ENCODE results near the gene PDZD2.

The PDZD2 gene

DNA sequence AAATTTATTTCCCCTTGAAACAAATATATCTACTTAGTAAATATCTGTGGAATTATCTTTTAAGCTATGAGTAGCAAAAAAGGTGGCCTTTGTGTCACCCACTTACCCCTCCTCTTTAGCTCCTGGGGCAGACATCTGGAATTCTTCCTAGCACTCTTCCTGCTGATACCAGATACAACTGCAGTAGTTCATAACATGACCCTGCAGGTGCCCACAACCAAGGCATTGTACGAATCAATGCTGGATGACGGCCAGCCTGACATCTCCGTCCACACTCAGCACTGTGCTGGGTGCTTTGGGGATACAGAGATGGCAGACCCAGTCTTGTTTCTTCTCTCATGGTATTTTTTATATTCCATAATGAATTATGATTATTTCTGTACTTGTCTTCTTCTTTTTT is 382.8 kb downstream of the PDZD2 start:
- TF ChIP-seq, protein P1, sequence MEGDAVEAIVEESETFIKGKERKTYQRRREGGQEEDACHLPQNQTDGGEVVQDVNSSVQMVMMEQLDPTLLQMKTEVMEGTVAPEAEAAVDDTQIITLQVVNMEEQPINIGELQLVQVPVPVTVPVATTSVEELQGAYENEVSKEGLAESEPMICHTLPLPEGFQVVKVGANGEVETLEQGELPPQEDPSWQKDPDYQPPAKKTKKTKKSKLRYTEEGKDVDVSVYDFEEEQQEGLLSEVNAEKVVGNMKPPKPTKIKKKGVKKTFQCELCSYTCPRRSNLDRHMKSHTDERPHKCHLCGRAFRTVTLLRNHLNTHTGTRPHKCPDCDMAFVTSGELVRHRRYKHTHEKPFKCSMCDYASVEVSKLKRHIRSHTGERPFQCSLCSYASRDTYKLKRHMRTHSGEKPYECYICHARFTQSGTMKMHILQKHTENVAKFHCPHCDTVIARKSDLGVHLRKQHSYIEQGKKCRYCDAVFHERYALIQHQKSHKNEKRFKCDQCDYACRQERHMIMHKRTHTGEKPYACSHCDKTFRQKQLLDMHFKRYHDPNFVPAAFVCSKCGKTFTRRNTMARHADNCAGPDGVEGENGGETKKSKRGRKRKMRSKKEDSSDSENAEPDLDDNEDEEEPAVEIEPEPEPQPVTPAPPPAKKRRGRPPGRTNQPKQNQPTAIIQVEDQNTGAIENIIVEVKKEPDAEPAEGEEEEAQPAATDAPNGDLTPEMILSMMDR (IDR thresholded peaks at IDR 0.05) = no peak
- Histone ChIP-seq H3K79me2 (no peaks in the 10 kb centered on the region), H3K4me2 (ENCODE audit: low read length) (no peak overlapping the region), H3K4me3 (ENCODE audit: low read depth, low read length) (no peak overlapping the region), H3K4me1 (no peaks in the 10 kb centered on the region), H2AFZ (no peak overlapping the region), H3K9me3 (ENCODE audit: control insufficient read depth, low read length) (no peaks in the 10 kb centered on the region), H3K9ac (no peak overlapping the region), H3K36me3 (ENCODE audit: control insufficient read depth, insufficient read depth, low read length) (no peaks in the 10 kb centered on the region), H3K27ac (no peak overlapping the region), H3K27me3 (ENCODE audit: control insufficient read depth, insufficient read depth, low read length) (no peaks in the 10 kb centered on the region)

DNA sequence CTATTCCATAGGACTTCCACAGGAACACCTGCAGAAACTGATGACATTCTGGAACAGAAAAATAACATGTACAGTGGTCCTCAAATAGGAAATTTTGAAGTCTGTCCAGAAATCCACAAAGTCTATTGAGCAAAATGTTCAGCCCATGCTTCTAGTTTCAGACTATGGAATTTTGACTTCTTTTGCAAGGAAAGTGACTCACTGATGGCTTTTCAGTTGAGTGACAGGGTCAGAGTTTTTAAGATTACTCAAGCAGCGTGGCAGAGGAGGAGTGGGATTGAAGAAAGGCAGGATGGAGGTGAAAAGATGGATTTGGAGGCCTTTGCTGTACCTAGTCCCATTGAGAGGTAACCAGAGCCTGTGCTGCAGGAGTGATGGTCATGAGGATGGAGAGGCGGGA is 383.7 kb downstream of the PDZD2 start:
- Histone ChIP-seq H2AFZ (no peak overlapping the region), H3K79me2 (no peaks in the 10 kb centered on the region), H3K27ac (no peak overlapping the region), H3K4me2 (ENCODE audit: low read length) (no peak overlapping the region), H3K9me3 (ENCODE audit: control insufficient read depth, low read length) (no peaks in the 10 kb centered on the region), H3K4me3 (ENCODE audit: low read depth, low read length) (no peak overlapping the region), H3K36me3 (ENCODE audit: control insufficient read depth, insufficient read depth, low read length) (no peaks in the 10 kb centered on the region), H3K27me3 (ENCODE audit: control insufficient read depth, insufficient read depth, low read length) (no peaks in the 10 kb centered on the region), H3K9ac (no peak overlapping the region), H3K4me1 (no peaks in the 10 kb centered on the region)
- TF ChIP-seq, protein P1 (IDR thresholded peaks at IDR 0.05) = no peak

DNA sequence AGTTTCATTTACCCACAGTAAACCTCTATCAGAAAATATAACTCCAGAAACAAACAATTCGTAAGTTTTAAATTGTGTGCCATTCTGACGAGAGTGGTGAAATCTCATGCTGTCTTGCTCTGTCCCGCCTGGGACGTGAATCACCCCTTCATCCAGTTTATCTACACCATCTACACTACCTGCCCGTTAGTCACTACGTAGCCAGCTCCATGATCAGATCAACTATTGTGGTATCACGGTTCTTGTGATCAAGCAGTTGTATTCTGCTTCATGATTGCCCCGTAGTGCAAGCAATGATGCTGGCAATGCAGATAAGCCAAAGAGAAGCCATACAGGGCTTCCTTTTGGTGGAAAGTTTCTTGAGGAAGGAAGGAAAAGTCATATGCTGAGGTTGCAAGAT is 384.9 kb downstream of the PDZD2 start:
- no peak overlapping the region for H3K4me3 ChIP-seq (ENCODE audit: low read depth, low read length)
- no peaks in the 10 kb centered on the region for H3K36me3 ChIP-seq (ENCODE audit: control insufficient read depth, insufficient read depth, low read length)
- H3K4me1 ChIP-seq = no peaks in the 10 kb centered on the region
- H3K27me3 ChIP-seq (ENCODE audit: control insufficient read depth, insufficient read depth, low read length) = no peaks in the 10 kb centered on the region
- H3K9me3 ChIP-seq (ENCODE audit: control insufficient read depth, low read length) = no peaks in the 10 kb centered on the region
- H3K9ac ChIP-seq = no peak overlapping the region
- no peak overlapping the region for H3K27ac ChIP-seq
- no peak overlapping the region for H2AFZ ChIP-seq
- TF ChIP-seq, protein P1 (IDR thresholded peaks at IDR 0.05) = no peak
- no peaks in the 10 kb centered on the region for H3K79me2 ChIP-seq
- H3K4me2 ChIP-seq (ENCODE audit: low read length) = no peak overlapping the region

DNA sequence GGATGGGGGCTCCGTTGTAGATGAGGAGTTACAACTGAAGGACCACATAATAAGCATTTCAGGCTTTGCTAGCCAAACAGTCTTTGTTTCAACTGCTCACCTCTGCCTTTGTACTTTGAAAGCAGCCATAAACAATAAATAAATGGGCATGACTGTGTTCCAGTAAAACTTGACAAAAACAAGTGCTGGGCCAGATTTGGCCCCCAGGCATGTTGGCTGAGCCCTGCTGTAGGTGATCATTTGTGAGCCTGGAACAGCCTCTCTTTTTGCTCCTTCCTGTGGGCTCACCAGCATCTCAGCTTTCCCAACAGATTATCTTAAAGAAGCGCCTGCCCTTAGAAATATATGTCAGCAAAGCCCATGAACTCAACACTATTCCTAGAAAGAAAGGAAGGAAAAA is 385.8 kb downstream of the PDZD2 start:
- Histone ChIP-seq H3K9ac (no peak overlapping the region), H3K4me3 (ENCODE audit: low read depth, low read length) (no peak overlapping the region), H3K79me2 (no peaks in the 10 kb centered on the region), H3K4me1 (no peaks in the 10 kb centered on the region), H3K27ac (no peak overlapping the region), H3K36me3 (ENCODE audit: control insufficient read depth, insufficient read depth, low read length) (no peaks in the 10 kb centered on the region), H3K27me3 (ENCODE audit: control insufficient read depth, insufficient read depth, low read length) (no peaks in the 10 kb centered on the region), H3K4me2 (ENCODE audit: low read length) (no peak overlapping the region), H2AFZ (no peak overlapping the region), H3K9me3 (ENCODE audit: control insufficient read depth, low read length) (no peaks in the 10 kb centered on the region)
- TF ChIP-seq, protein P1 (IDR thresholded peaks at IDR 0.05) = no peak

DNA sequence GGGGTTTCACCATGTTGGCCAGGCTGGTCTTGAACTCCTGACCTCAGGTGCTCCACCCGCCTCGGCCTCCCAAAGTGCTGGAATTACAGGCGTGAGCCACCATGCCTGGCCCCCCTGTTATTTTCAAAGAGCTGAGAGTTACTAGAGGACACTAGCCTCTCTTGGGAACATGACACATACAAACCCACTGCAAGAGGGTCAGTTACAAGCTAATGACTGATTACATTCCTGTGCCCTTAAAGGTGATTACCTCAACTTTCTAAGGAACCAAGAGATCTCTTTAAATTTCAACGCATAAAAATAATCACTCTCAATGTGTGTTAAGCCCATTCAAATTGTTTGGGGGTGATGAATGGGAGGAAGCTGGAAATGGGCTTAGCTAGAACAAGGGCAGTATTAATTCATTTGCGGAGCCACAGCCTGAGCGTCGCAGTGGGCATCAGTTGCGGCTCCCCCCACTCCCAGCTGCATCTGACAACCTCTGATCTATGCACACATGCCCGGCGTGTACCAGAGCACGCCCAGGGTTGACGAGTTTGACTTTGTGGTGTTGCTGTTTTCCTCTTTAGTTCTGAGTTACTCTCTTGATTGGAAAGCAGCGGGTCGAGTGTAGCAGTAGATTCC is 388.3 kb downstream of the PDZD2 start:
- Histone ChIP-seq H3K4me2 (ENCODE audit: low read length) (no peak overlapping the region), H3K9ac (no peak overlapping the region), H3K79me2 (no peaks in the 10 kb centered on the region), H3K4me3 (ENCODE audit: low read depth, low read length) (no peak overlapping the region), H3K27ac (no peak overlapping the region), H3K27me3 (ENCODE audit: control insufficient read depth, insufficient read depth, low read length) (no peaks in the 10 kb centered on the region), H3K36me3 (ENCODE audit: control insufficient read depth, insufficient read depth, low read length) (no peaks in the 10 kb centered on the region), H2AFZ (no peak overlapping the region), H3K4me1 (no peaks in the 10 kb centered on the region), H3K9me3 (ENCODE audit: control insufficient read depth, low read length) (no peaks in the 10 kb centered on the region)
- TF ChIP-seq, protein P1 (IDR thresholded peaks at IDR 0.05) = no peak
